ENCODE results near the gene SPTLC1. TPM values are rescaled to one million over a fixed set of nuclear protein-coding genes. Genes with fewer than 3 reads are reported as not detected.

The SPTLC1 gene
- total and polyA plus RNA-seq, 4 experiments from 2014 or later, result 45.6 to 57.9 (median 56.8) TPM

DNA sequence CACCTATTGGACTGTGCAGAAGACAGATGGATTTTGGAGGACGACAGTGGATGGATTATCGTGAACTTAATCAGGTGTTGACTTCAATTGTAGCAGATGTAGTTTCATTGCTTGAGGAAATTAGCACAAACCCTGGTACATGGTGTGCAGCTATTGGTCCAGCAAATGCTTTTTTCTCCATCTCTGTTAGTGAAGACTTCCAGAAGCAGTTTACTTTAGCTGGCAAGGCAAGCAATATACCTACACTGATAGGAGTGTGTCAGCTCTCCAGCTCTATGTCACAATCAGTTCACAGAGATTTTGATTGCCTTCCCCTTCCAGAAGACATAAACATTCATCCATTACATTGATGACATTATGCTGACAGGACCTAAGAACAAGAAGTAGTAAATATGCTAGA, 129.5 kb downstream of the SPTLC1 start:
- Mint-ChIP-seq H3K27ac (no peak overlapping the region), H3K27me3 (peaks cover 8 to 9% of the 10 kb centered on the region in 2 donors), H3K4me1 (no peaks in the 10 kb centered on the region), H3K36me3 (no peaks in the 10 kb centered on the region), H3K4me3 (no peak overlapping the region), H3K9me3 (peaks cover 0 to 13% (median 5%) of the 10 kb centered on the region in 8 donors)
- Histone ChIP-seq H3K27me3 (ENCODE audit: insufficient read depth, low read length) (no peaks in the 10 kb centered on the region), H3K4me1 (ENCODE audit: insufficient read depth, low read length) (no peaks in the 10 kb centered on the region), H3K36me3 (ENCODE audit: insufficient read depth, low read length) (no peaks in the 10 kb centered on the region), H3K9me3 (ENCODE audit: control insufficient read depth in 1 of 2, low read length in 2 of 2) (no peaks in the 10 kb centered on the region), H3K4me3 (ENCODE audit: low read length in 2 of 2) (no peak overlapping the region), H3K27ac (ENCODE audit: low read depth, low read length) (no peak overlapping the region)
- DNase-seq, result no peak
- ChIA-PET POLR2A (ENCODE audit: partially characterized antibody) (no interaction called here), CTCF (ENCODE audit: partially characterized antibody) (no interaction called here)
- intact Hi-C loops (cut with micrococcal nuclease), result no loop called here

Other genes with a start within 250 kb of the SPTLC1 start
- under 1 TPM; 0.17 to 0.29 TPM for gene ROR2, start 165.2 kb downstream of the SPTLC1 start, total RNA-seq
- gene ROR2, start 165.2 kb downstream of the SPTLC1 start, polyA plus RNA-seq, result under 1 TPM in 1 of 2 donors, not detected in 1; 0.31 TPM
- 100 to 1,000 TPM; 109 to 112 TPM for gene IARS1, start 178.3 kb upstream of the SPTLC1 start, total RNA-seq
- 10 to 100 TPM; 69.7 to 71.3 TPM for gene IARS1, start 178.3 kb upstream of the SPTLC1 start, polyA plus RNA-seq
- 100 to 1,000 TPM in 1 of 2 experiments, 10 to 100 TPM in 1; 93.9 to 104 TPM for gene NOL8, start 209.9 kb upstream of the SPTLC1 start, total RNA-seq
- gene NOL8, start 209.9 kb upstream of the SPTLC1 start, polyA plus RNA-seq, result 10 to 100 TPM; 12.3 to 38.7 TPM
- 1 to 10 TPM in 1 of 2 experiments, under 1 TPM in 1; 0.55 to 4.3 TPM for gene CENPP, start 210.5 kb upstream of the SPTLC1 start, total RNA-seq
- 1 to 10 TPM; 2.4 to 9.5 TPM for gene CENPP, start 210.5 kb upstream of the SPTLC1 start, polyA plus RNA-seq

All from CD4-positive, alpha-beta memory T cell (primary cell).